HCT116 (cell line): ENCODE results near the gene USP48. TPM values are rescaled to one million over a fixed set of nuclear protein-coding genes. Genes with fewer than 3 reads are reported as not detected.

Experiments
- ATAC-seq: fragments of 200-7000 bp; cut with Tn5 transposase; 2 replicates; pipeline ENCODE4 v1.9.1; 2020; ENCODE audit warnings: mild to moderate bottlenecking, moderate library complexity
- BruUV-seq: library from RNA; stranded (reverse); fragments of 400-500 nt; replicated peaks from 2 replicates; lab custom pipeline; 2021; lab: Mats Ljungman, UMichigan
- CTCF ChIA-PET: fragments of 300-600 bp; sonication (Branson Sonifier 250); formaldehyde crosslinking; loops from one replicate; lab custom pipeline; 2021; ENCODE audit warnings: antibody characterized with exemption; lab: Charles Lee
- POLR2A ChIA-PET: fragments of 300-600, 350-600 bp; sonication (Branson Sonifier 250); formaldehyde crosslinking; loops from one replicate; lab custom pipeline; 2021; ENCODE audit warnings: antibody characterized with exemption; lab: Charles Lee
- RAD21 ChIA-PET, 2 experiments: fragments of 300-600 bp; sonication (Branson Sonifier 250); formaldehyde crosslinking; loops; one replicate each; lab custom pipeline; 2023; ENCODE audit warnings: low total read pairs in 2 of 2; ENCODE audit not compliant: uncharacterized antibody in 2 of 2, unreplicated experiment in 2 of 2, low non-redundant PET in 1 of 2; lab: Charles Lee
- DNase-seq: peaks from one replicate; pipeline ENCODE4 v3.0.0-alpha.2; 2010; ENCODE audit warnings: low read depth, low spot score
- H2AFZ ChIP-seq: fragments of 200-600 bp; shearing (Covaris generic), sonication (generic); 2 replicates; pipeline ENCODE4 v1.6.1; 2017; ENCODE audit warnings: low read depth, mixed run types, mixed read lengths, antibody characterized with exemption, low read length; ENCODE audit not compliant: poor library complexity, severe bottlenecking
- H3K27ac ChIP-seq: 2 replicates; pipeline ENCODE4 v1.5.1; 2012; ENCODE audit warnings: low read depth, low read length
- H3K27me3 ChIP-seq: fragments of 200-600 bp; sonication (generic); 2 replicates; pipeline ENCODE4 v1.6.1; 2016; ENCODE audit warnings: mixed run types, low read length, mixed read lengths; ENCODE audit not compliant: insufficient read depth
- H3K36me3 ChIP-seq, 2 experiments: fragments of 200-500 bp in 1 of 2; fragments of 200-600 bp in 1 of 2; sonication (Bioruptor generic) in 1 of 2; sonication (generic) in 1 of 2; 2 replicates each; pipeline versions ENCODE4 v1.5.1 to v1.6.1; 2014 to 2016; ENCODE audit warnings: low read length in 2 of 2, inconsistent platforms in 1 of 2, mixed read lengths in 1 of 2, mixed run types in 1 of 2; ENCODE audit not compliant: insufficient read depth in 2 of 2, control insufficient read depth in 1 of 2
- H3K4me1 ChIP-seq, 2 experiments: fragments of 200-600 bp in 1 of 2; sonication (generic) in 1 of 2; 2 replicates each; pipeline versions ENCODE4 v1.5.1 to v1.6.1; 2012 to 2017; ENCODE audit warnings: low read length in 2 of 2, inconsistent platforms in 1 of 2, mild to moderate bottlenecking in 1 of 2, mixed read lengths in 1 of 2, mixed run types in 1 of 2, moderate library complexity in 1 of 2; ENCODE audit not compliant: insufficient read depth in 2 of 2, control insufficient read depth in 1 of 2
- H3K4me2 ChIP-seq: fragments of 200-600 bp; sonication (generic); 2 replicates; pipeline ENCODE4 v1.6.1; 2017; ENCODE audit warnings: mixed run types, low read length, mixed read lengths
- H3K4me3 ChIP-seq, 2 experiments: fragments of 200-600 bp in 1 of 2; sonication (generic) in 1 of 2; replicated peaks in 1 of 2; 2 replicates each; pipeline ENCODE4 v1.5.1; 2011 to 2016; ENCODE audit warnings: low read length in 2 of 2, control low read depth in 1 of 2, low read depth in 1 of 2, mild to moderate bottlenecking in 1 of 2, mixed read lengths in 1 of 2, mixed run types in 1 of 2
- H3K79me2 ChIP-seq: fragments of 200-600 bp; sonication (generic); 2 replicates; pipeline ENCODE4 v1.6.1; 2017; ENCODE audit warnings: mild to moderate bottlenecking, mixed run types, low read length, moderate library complexity, mixed read lengths; ENCODE audit not compliant: insufficient read depth
- H3K9ac ChIP-seq: fragments of 200-600 bp; sonication (generic); 2 replicates; pipeline ENCODE4 v1.6.1; 2016; ENCODE audit warnings: low read length, mixed read lengths
- H3K9me2 ChIP-seq: fragments of 200-600 bp; sonication (generic), shearing (Covaris generic); 2 replicates; pipeline ENCODE4 v1.6.1; 2017; ENCODE audit warnings: mixed run types, mild to moderate bottlenecking, moderate library complexity; ENCODE audit not compliant: insufficient read depth
- H3K9me3 ChIP-seq, 2 experiments: fragments of 200-500 bp in 1 of 2; fragments of 200-600 bp in 1 of 2; sonication (Bioruptor generic) in 1 of 2; sonication (generic) in 1 of 2; 2 replicates each; pipeline ENCODE4 v1.6.1; 2014 to 2017; ENCODE audit warnings: low read length in 2 of 2, mixed read lengths in 2 of 2, inconsistent platforms in 1 of 2, low read depth in 1 of 2, mild to moderate bottlenecking in 1 of 2, mixed run types in 1 of 2, moderate library complexity in 1 of 2; ENCODE audit not compliant: control insufficient read depth in 1 of 2, insufficient read depth in 1 of 2
- H4K20me1 ChIP-seq: fragments of 200-600 bp; sonication (generic), shearing (Covaris generic); 2 replicates; pipeline ENCODE4 v1.6.1; 2017; ENCODE audit warnings: mixed run types, mild to moderate bottlenecking, moderate library complexity; ENCODE audit not compliant: insufficient read depth
- CBX3 ChIP-seq: IDR thresholded peaks from 2 replicates; pipeline ENCODE4 v1.6.1; 2012; ENCODE audit warnings: low read depth
- CTCF ChIP-seq, 3 experiments: fragments of 200-600 bp in 1 of 3; sonication (generic) in 1 of 3; IDR thresholded peaks in 2 of 3; conservative IDR thresholded peaks in 1 of 3; 2 replicates each; pipeline ENCODE4 v1.5.1; 2012 to 2017; ENCODE audit warnings: low read depth in 2 of 3, low read length in 2 of 3, antibody characterized with exemption in 1 of 3, borderline replicate concordance in 1 of 3, control low read depth in 1 of 3, mild to moderate bottlenecking in 1 of 3, mixed read lengths in 1 of 3, mixed run types in 1 of 3, moderate library complexity in 1 of 3; ENCODE audit not compliant: insufficient read depth in 1 of 3
- ELF1 ChIP-seq: IDR thresholded peaks from 2 replicates; pipeline ENCODE4 v1.6.1; 2012; ENCODE audit warnings: low read depth, borderline replicate concordance
- EZH2phosphoT487 ChIP-seq: fragments of 200-600 bp; IDR thresholded peaks from 2 replicates; pipeline ENCODE4 v1.6.1; 2018; ENCODE audit warnings: antibody characterized with exemption, borderline replicate concordance
- REST ChIP-seq: IDR thresholded peaks from 2 replicates; pipeline ENCODE4 v1.6.1; 2012; ENCODE audit warnings: low read depth
- SIN3A ChIP-seq: IDR thresholded peaks from 2 replicates; pipeline ENCODE4 v1.6.1; 2012; ENCODE audit warnings: low read depth
- YY1 ChIP-seq: IDR thresholded peaks from 2 replicates; pipeline ENCODE4 v1.6.1; 2011; ENCODE audit warnings: low read length, low read depth, moderate library complexity, mild to moderate bottlenecking; ENCODE audit not compliant: insufficient replicate concordance; ENCODE audit errors: extremely low read depth
- ZBTB33 ChIP-seq: IDR thresholded peaks from 2 replicates; pipeline ENCODE4 v1.6.1; 2011; ENCODE audit warnings: mild to moderate bottlenecking, low read length, moderate library complexity; ENCODE audit not compliant: insufficient replicate concordance; ENCODE audit errors: extremely low read depth
- ZFX ChIP-seq: fragments of 450-650 bp; IDR thresholded peaks from 2 replicates; pipeline ENCODE4 v1.6.1; 2017
- intact Hi-C: fragments of 100-400 bp; cut with micrococcal nuclease; formaldehyde crosslinking; loops from 2 replicates; pipeline ENCODE4 v1.10.0; 2022
- total RNA-seq: library from RNA; stranded (reverse); gene quantifications from one replicate; pipeline ENCODE4 v1.2.1, GENCODE V29; 2021; ENCODE audit not compliant: unreplicated experiment
- TF ChIP-seq, protein P1 (sequence below): IDR thresholded peaks from 2 replicates; pipeline ENCODE4 v1.6.1; 2012
- TF ChIP-seq, protein P2 (sequence below): IDR thresholded peaks from 2 replicates; pipeline ENCODE4 v1.6.1; 2012

USP48 gene
- total RNA-seq, 1 experiment from 2014 or later: 54.8 TPM

- Histone ChIP-seq H3K36me3 (peaks cover 3 to 22% of the 10 kb centered on the region in 2 experiments; a peak in 2 of 4 replicates), H2AFZ (no peak overlapping the region), H3K79me2 (no peaks in the 10 kb centered on the region), H3K27ac (no peak overlapping the region), H3K4me3 (no peak overlapping the region), H4K20me1 (no peaks in the 10 kb centered on the region), H3K4me2 (no peak overlapping the region), H3K9me3 (no peaks in the 10 kb centered on the region), H3K27me3 (no peaks in the 10 kb centered on the region), H3K9ac (no peak overlapping the region), H3K9me2 (no peaks in the 10 kb centered on the region), H3K4me1 (no peaks in the 10 kb centered on the region)
- CTCF ChIA-PET: no interaction called here
- DNase-seq (no peak), ATAC-seq (no peak)
- RAD21 ChIA-PET: no interaction called here
- no TSS peak for BruUV-seq
- POLR2A ChIA-PET: no interaction called here
- no peak for TF ChIP-seq SIN3A
- no peak for TF ChIP-seq EZH2phosphoT487
- TF ChIP-seq, protein P1, sequence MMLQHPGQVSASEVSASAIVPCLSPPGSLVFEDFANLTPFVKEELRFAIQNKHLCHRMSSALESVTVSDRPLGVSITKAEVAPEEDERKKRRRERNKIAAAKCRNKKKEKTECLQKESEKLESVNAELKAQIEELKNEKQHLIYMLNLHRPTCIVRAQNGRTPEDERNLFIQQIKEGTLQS: no peak
- TF ChIP-seq ZFX: no peak
- no peak for TF ChIP-seq CBX3
- no peak for TF ChIP-seq ELF1
- no peak for TF ChIP-seq ZBTB33
- no peak for TF ChIP-seq CTCF (IDR thresholded peaks at IDR 0.05 in 2 of 3, conservative IDR thresholded peaks at IDR 0.05 in 1 of 3; ENCODE audit: borderline replicate concordance in 1 of 3, insufficient read depth in 1 of 3, low read depth in 2 of 3, low read length in 2 of 3)
- TF ChIP-seq, protein P2, sequence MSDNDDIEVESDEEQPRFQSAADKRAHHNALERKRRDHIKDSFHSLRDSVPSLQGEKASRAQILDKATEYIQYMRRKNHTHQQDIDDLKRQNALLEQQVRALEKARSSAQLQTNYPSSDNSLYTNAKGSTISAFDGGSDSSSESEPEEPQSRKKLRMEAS: no peak
- no peak for TF ChIP-seq YY1
- TF ChIP-seq REST: no peak
- intact Hi-C loops: no loop called here
Observed at GRCh38 chr1:21687081-21687529, 95.8 kb downstream of the USP48 start.
